ENCODE results near the gene TYW1B.
"Not testable (repeated sequence)": the region's sequence is repeated elsewhere in the genome, so short reads cannot be mapped to it uniquely, and the experiment has no call there.

TYW1B gene

GRCh38 chr7:72808511-72808910, 19.5 kb downstream of the TYW1B start:
- DNase-seq, result not testable (repeated sequence)

DNA sequence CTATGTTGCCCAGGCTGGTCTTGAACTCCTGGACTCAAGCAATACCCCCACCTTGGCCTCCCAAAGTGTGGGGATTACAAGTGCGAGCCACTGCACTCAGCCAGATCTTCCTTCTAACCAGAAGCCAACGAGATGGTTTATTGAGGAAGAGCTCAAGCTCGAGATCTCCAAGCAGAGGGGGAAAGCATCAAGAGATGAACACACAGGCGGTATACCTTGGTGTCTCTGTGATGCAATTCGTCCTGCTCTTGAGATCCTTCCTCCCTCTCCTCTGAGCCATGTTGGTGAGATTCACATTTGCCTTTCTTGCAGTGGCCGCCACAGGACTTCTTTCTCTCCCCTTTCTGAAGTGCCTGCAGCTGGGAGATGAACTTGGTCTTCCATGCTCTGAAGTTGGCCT, 21.1 kb downstream of the TYW1B start:
- not testable (repeated sequence) for DNase-seq

DNA sequence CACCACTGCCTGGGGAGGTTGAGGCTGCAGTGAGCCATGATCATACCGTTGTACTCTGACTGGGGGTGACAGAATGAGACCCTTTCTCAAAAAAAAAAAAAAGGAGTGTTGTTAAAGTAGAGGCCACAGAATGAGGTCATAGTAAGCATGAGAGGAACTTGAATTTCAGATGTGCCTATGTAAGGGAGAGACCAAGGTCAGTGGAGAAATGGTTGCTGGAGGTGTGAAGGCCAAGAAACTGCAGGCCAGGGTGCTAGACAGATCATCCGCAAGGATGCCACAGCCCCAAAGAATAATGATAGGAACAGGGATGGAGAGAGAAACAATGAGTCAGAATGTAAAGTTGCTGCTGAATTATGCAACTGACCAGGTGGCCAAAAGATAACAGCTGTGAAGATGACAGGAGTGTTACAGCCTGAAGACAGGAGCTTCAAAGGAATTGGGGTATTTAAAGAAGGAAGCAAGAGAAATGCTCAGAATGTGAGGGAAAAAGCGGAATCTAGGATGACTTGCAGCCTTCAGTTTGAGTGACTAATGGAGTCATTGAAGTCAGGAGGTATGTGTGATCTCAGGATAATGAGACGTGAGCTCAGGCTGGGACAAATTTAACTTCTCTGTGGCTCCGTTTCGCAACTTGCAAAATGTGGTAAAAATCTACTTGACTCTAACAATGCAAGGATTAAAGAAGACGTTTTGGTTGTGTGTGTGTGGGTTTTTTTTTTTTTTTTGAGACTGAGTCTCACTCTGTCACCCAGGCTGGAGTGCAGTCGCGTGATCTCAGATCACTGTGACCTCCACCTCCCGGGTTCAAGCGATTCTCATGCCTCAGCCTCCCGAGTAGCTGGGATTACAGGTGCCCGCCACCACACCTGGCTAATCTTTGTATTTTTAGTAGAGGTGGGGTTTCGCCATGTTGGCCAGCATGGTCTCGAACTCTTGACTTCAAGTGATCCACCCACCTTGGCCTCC, 22.2 kb downstream of the TYW1B start:
- no peak for DNase-seq

DNA sequence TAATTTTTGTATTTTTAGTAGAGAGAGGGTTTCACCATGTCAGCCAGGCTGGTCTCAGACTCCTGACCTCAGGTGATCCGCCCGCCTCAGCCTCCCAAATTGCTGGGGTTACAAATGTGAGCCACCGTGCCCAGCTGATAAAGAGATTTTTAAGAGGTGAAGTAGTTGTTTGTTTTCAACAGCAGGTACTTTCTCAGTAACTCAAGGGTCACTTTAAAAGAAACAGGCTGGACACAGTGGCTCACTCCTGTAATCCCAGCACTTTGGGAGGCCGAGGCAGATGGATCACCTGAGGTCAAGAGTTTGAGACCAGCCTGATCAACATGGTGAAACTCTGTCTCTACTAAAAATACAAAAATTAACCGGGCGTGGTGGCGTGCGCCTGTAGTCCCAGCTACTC, 24.2 kb downstream of the TYW1B start:
- not testable (repeated sequence) for DNase-seq

DNA sequence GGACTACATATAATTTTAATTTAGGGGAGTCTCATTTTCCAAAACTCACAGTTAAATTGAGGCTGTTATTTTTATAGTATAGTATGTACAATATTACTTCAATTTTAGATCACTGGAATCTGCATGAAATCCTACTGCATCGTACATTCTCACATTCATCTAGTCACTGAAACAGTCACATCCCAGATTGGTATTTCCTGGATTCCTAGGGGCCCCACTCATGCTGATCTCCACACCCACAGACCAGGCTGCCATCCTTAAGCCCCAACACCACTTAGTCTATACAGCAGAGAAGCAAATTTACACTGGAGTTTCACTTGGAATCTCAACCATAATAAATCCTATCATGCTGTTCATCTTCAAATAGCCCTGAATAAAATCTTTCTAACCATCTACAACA, 26.4 kb downstream of the TYW1B start:
- DNase-seq, result not testable (repeated sequence)

DNA sequence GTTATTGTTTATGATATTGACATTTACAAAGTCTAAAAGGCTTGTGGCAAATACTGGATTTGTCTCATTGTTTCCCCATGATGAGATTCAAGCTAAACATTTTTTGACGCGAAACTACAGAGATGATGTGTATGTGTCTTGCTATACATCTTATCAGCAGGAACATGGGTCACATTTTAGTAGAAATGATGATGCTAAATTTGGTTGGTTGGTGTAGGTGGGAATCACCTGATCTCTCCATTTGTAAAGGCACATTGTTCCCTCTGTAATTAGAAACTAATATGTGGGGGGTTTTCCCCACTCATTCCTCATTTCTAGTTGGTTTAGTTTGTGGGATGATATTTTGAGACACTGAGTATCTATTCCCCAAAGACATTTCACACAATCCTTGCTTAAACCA, 32.6 kb downstream of the TYW1B start:
- not testable (repeated sequence) for DNase-seq

DNA sequence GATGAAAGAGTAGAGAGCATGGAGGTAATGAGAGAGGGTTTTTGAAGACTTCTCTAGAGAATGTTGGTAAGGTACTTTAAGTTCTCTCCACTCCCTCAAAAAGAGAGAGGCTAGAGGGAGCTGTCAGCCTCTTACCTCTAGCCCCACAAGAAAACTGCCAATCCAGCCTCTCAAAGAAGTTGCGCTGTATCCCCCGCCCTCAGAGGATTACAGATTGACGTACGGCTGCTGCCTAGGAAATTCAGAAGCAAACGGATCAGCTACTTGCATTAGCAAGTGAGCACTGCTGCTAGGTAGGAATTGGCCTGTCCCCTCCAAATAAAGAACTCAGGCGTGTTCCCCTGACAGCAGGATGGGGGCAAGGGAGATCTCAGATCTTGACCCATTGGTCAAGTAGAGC, 34.2 kb downstream of the TYW1B start:
- no peak for DNase-seq

DNA sequence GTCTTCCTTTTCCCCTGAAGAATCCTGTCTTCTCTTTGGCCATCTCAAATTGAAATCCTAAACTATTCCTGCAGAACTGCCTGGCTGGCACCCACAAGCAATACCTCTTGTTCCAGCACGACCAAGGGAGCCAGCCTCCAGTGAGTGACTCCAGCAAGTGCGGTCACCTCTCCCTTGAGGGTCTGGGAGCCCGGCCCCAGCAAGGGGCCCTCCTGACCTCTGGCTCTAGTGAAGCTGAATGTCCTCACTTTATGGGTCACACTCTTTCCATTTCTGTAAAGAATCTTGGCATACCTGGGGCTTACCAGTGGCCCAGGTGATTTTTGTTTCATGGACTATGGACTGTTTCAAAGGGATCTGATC, 37.3 kb downstream of the TYW1B start:
- DNase-seq, result not testable (repeated sequence)

- not testable (repeated sequence) for DNase-seq
Observed at GRCh38 chr7:72790048-72790697, 37.8 kb downstream of the TYW1B start.

DNA sequence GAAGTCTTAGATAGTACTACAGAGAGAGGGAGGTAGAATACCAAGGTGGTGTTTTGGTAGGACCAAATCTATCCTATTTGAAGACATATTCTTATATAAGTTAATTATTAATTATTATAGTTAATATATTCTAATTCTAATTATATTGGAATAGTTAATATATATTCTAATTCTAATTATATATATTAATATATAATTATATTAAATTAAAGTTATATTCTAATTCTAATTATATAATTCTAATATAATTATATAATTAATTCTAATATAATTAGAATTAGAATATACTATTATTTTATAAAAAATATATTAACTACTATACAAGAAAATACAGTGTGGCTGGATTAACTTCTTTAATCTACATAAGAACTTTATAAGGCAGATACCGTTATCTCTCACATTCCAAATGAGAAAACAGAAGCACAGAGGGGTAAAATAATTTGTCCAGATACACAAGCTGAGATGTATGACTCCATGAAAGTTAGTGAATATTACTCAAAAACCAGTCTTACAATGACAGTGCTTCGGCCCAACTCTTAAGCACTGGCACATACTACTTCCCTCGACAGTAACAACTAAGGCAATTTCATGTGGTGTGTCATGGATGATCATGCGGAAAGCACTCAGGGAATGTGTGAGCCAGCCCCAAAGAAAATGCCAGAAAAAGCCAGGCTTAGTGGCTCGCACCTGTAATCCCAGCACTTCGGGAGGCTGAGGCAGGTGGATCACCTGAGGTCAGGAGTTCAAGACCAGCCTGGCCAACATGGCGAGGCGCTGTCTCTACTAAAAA, 42.6 kb downstream of the TYW1B start:
- DNase-seq, result no peak

DNA sequence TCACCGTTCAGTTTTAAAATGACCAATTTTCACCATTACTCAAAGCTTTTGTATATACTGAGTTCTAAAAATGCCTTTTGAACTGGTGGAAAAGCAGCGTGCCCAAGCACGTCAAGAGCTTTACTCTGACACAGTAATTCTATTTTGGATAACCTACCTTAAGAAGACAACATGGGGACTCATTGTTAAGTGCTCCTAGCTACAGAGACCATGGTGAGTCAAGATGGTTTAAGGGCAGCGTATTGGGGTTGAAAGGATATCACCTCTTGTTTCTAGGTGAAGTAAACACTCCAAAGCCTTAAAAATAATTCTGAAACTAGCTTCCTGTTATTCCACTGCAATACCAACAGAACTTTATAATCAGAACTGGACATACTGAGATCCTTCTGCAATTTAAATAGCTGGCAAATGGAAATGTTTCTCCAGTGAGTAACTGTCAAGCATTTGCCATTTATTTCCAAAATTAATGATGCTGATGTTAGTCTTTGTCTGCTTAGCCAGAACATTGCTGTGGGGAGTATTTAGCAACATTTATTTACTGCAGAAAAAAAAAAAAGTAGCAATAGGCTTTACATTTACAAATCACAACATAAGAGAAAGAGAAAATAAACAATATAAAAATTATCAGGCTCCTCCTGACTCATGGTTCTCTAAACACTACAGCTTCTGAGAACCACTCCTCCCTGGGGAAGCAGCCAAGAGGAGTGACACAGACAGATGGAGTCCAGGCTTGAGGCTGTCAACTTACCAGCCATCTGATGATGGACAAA, 44.2 kb downstream of the TYW1B start:
- DNase-seq, result not testable (repeated sequence)

- no peak for DNase-seq
Observed at GRCh38 chr7:72781631-72782030, 46.4 kb downstream of the TYW1B start.

- DNase-seq, result no peak
Observed at GRCh38 chr7:72781161-72781560, 46.8 kb downstream of the TYW1B start.

GRCh38 chr7:72780289-72780894, 47.6 kb downstream of the TYW1B start:
- DNase-seq, result not testable (repeated sequence)

GRCh38 chr7:72777167-72777566, 50.8 kb downstream of the TYW1B start:
- not testable (repeated sequence) for DNase-seq

DNA sequence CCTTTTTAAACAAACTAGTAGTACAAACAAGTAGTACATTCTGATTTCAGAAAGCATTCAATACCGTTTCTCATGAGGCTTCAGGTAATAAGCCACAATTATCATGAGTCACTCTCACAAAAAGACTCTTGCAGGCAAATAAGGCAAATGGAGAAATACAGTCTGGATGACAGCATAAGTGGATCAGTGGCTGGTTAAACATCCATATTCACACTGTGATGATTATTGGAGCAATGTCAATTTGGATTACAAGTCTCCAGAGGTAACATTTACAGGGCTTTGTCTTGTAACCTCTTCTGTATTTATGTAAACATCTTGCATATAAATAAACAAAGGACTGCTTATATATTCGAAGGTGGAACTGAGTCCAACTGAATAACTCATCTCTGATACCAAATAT, 55.4 kb downstream of the TYW1B start:
- DNase-seq, result not testable (repeated sequence)

DNA sequence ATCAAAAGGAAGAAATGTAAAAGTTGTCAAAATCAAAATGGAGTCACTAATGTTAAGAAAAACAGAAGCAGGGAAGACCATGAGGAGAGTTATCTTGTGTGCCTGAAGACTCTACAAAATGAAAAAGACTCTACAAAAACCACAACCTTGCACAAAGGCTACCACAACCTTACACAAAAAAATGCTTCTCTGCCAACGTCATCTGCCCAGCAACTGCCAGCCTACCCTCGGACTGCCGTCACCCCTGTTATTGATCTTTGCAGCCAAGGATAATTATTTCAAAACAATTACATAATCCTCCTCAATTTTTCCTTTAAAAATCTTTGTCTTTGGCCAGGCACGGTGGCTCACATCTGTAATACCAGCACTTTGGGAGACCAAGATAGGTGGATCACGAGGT, 61.0 kb downstream of the TYW1B start:
- not testable (repeated sequence) for DNase-seq

DNA sequence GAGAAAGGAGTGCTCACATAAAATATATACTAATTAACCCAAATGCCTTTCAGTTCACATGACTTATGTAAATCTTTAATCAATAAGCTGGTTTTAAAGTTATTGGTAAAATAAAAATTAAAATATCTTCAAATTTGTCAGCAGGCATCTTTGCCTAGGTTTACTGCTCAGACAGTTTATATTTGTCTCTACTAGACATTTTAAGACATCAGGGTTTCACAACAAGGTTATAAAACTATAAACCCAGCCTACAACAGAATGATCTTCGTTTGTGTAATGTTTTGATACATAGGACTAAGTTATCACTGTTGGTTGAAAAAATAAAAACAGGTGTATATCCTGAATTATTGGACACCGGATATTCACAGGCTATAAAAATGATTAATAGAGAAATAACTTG, 67.4 kb downstream of the TYW1B start:
- DNase-seq, result no peak

GRCh38 chr7:72754312-72754711, 73.7 kb downstream of the TYW1B start:
- no peak for DNase-seq

DNA sequence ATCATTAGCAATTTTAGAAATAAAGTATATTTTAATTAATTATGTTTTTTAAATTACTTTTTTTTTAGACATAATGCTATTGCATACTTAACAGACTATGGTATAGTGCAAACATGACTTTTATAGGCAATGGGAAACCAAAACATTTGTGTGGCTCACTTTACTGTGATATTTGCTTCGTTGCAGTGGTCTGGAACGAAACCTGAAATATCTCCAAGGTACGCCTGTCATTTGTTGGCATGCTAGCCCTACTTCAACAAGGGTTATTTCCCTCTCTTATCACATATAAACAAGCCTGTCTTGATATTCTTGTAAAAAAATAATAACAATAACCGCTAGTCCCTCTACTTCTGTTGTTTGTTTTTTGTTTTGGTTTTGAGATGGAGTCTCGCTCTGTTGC, 74.2 kb downstream of the TYW1B start:
- DNase-seq, result no peak

GRCh38 chr7:72753229-72753628, 74.8 kb downstream of the TYW1B start:
- DNase-seq, result not testable (repeated sequence)

DNA sequence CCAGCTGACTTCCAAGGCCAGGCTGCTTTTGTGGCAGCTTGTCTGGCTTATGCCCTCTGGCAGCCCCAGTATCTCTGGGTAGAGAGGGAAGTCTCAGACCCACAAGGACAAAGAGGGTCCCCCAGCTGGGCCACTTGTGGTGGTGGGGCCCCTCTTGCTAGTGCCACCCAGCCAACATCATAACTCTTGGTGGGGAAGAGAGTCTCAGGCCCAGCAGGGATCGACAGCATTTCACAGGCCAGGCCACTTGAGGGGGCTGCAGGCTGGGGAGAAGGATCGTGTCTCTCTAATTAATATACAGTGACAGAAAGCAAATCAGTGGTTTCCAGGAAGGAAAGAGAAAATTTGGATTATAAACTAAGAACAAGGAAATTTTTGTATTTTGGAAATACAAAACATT, 76.0 kb downstream of the TYW1B start:
- no peak for DNase-seq
